HEK293 (cell line): ENCODE results near the gene MAGED2.

Source experiments
- SALL2 ChIP-seq: fragments of 450-650 bp; formaldehyde crosslinking; IDR thresholded peaks from 2 replicates; pipeline ENCODE4 v1.5.0; 2017; ENCODE audit warnings: missing biosample characterization, mild to moderate bottlenecking, missing genetic modification characterization, borderline replicate concordance
- YY2 ChIP-seq: fragments of 450-650 bp; formaldehyde crosslinking; IDR thresholded peaks from 2 replicates; pipeline ENCODE4 v1.5.1; 2016; ENCODE audit warnings: missing biosample characterization, missing genetic modification characterization
- ZBTB17 ChIP-seq: fragments of 450-650 bp; formaldehyde crosslinking; IDR thresholded peaks from 2 replicates; pipeline ENCODE4 v1.5.1; 2016; ENCODE audit warnings: missing biosample characterization, missing genetic modification characterization
- ZNF184 ChIP-seq: fragments of 450-650 bp; IDR thresholded peaks from 2 replicates; pipeline ENCODE4 v1.5.1; 2018; ENCODE audit warnings: missing biosample characterization, mild to moderate bottlenecking, missing genetic modification characterization
- ZNF501 ChIP-seq: fragments of 450-650 bp; formaldehyde crosslinking; IDR thresholded peaks from 2 replicates; pipeline ENCODE4 v1.5.1; 2016; ENCODE audit warnings: missing biosample characterization, missing genetic modification characterization
- ZNF629 ChIP-seq: fragments of 450-650 bp; formaldehyde crosslinking; IDR thresholded peaks from 2 replicates; pipeline ENCODE4 v1.5.1; 2017; ENCODE audit warnings: missing biosample characterization, missing genetic modification characterization
- TF ChIP-seq, protein P1 (sequence below): fragments of 450-650 bp; formaldehyde crosslinking; IDR thresholded peaks from 2 replicates; pipeline ENCODE4 v1.5.1; 2016; ENCODE audit warnings: missing biosample characterization, missing genetic modification characterization

DNA sequence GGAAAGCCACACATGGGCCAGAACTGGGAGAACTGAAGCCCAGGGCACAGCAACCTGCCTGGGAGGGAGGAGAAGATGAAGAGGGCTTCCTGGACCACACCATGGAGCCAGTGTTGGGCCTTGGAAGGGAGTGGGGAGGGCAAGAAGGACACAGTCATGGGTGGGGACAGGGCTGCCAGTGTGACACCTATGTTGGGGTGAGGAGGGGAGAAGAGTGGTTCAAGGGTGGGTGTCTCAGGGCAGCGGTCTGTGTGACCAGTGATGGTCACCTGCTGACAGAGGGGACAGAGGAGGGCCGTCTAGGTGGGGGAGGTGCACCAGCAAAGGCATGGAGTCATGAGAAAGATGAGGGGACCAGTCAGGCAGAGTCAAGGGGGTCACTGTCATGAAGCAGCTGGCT, 13.8 kb downstream of the MAGED2 start:
- TF ChIP-seq, protein P1, sequence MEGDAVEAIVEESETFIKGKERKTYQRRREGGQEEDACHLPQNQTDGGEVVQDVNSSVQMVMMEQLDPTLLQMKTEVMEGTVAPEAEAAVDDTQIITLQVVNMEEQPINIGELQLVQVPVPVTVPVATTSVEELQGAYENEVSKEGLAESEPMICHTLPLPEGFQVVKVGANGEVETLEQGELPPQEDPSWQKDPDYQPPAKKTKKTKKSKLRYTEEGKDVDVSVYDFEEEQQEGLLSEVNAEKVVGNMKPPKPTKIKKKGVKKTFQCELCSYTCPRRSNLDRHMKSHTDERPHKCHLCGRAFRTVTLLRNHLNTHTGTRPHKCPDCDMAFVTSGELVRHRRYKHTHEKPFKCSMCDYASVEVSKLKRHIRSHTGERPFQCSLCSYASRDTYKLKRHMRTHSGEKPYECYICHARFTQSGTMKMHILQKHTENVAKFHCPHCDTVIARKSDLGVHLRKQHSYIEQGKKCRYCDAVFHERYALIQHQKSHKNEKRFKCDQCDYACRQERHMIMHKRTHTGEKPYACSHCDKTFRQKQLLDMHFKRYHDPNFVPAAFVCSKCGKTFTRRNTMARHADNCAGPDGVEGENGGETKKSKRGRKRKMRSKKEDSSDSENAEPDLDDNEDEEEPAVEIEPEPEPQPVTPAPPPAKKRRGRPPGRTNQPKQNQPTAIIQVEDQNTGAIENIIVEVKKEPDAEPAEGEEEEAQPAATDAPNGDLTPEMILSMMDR (tag by site-specific recombination) = no peak
- TF ChIP-seq ZNF629 (tag by site-specific recombination) (no peak), SALL2 (tag by site-specific recombination) (no peak), ZBTB17 (tag by site-specific recombination) (no peak), YY2 (tag by site-specific recombination) (no peak), ZNF501 (tag by site-specific recombination) (no peak), ZNF184 (no peak)
